ENCODE data around the gene MYG1.

MYG1 gene, protein sequence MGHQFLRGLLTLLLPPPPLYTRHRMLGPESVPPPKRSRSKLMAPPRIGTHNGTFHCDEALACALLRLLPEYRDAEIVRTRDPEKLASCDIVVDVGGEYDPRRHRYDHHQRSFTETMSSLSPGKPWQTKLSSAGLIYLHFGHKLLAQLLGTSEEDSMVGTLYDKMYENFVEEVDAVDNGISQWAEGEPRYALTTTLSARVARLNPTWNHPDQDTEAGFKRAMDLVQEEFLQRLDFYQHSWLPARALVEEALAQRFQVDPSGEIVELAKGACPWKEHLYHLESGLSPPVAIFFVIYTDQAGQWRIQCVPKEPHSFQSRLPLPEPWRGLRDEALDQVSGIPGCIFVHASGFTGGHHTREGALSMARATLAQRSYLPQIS

DNA sequence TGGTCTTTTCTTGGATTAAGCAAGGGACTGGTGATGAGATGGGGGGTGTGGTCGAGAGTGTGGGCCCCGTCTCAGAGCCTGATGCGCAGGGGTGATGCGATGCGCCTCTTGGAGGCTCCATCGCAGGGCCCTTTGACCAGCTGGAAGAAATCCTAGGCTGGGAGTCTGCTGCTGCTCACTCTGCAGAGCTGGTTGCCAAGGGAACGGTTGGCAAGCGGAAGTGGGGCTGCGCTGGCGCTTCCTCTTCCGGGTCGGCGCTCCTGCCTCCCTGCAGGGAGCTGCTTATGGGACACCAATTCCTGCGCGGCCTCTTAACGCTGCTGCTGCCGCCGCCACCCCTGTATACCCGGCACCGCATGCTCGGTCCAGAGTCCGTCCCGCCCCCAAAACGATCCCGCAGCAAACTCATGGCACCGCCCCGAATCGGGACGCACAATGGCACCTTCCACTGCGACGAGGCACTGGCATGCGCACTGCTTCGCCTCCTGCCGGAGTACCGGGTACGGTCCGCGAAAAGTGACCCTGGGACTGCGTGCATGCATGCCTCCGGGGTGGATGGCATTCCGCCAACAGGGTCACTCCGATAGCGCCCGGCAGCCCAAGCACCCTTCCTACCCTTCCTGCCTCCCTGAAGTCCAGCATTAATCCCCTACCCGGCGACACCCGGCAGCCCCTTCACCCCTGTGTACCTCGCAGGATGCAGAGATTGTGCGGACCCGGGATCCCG lies at the start of gene MYG1:
MYG1 (plus strand) TSS at position 242 of the 727 bp plus-strand sequence; CDS start at position 285, 43 bp downstream.
- peak; percentile 76 for DNase-seq

DNA sequence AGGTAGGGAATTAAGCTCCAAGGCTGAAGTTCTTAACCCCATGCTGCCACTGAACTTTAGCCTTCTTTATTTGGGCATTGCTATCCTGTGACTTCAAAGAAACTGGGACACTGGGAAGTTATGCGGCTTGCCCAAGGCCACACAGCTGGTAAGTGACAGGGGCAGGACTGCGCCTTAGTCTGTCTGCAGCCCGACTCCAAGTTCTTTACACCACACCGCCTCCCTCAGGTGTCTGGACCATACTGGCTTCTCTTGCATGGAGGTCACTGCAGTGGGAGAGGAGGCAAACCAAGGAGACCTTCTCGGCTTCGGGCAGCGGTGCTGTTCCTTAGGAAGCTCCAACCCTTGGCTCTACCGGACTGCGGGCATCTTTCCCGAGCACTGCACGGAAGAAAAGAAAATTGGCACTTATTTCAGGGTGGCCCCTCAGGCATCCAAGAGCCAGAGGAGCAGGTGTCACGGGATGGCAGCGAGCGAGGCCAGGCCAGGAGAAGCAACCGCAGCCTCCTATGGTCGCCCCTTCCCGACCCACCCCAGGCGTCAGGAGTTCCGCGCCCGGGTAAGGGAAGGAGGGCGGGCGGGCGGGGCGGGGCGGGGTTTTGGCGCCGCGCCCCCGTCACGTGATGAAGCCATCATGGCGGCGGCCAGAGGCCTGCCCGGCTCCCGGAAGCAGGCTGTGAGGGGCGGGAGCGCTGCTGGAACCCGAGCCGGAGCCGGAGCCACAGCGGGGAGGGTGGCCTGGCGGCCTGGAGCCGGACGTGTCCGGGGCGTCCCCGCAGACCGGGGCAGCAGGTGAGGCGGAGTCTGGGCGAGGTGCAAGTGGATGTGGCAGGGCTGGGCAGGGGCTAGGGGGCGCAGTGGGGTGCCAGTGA lies 47.8 kb upstream of the MYG1 start:
- peak; percentile 60 for DNase-seq

DNA sequence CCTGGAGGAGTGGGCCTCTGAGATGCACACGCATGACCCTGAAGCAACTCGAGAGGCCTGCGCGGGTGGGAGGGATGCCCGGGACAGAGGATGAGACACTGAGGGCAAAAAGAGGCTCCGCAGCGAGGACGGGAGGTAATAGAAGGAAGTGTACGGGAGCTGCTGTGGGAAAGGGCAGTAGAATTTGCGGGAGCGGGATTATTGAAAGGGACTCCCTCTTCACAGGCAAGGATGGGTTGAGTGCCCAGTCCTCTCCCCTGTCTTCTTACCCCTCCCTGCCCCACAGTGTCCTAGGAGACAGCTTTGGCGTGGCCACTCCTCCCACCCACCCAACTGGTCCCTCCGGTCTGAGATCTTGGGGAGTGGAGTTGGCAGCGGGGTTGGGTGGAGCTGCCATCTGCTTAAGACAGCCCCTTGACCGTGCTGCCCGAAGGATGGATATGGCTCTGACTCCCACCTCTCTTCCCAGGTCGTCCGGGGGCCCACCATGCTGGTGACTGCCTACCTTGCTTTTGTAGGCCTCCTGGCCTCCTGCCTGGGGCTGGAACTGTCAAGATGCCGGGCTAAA lies 47.1 kb upstream of the MYG1 start:
- no peak for DNase-seq

DNA sequence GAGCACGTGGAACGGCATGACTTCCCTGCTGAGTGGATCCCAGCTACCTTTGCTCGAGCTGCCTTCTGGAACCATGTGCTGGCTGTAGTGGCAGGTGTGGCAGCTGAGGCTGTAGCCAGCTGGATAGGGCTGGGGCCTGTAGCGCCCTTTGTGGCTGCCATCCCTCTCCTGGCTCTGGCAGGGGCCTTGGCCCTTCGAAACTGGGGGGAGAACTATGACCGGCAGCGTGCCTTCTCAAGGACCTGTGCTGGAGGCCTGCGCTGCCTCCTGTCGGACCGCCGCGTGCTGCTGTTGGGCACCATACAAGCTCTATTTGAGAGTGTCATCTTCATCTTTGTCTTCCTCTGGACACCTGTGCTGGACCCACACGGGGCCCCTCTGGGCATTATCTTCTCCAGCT lies 46.2 kb upstream of the MYG1 start:
- no peak for DNase-seq

DNA sequence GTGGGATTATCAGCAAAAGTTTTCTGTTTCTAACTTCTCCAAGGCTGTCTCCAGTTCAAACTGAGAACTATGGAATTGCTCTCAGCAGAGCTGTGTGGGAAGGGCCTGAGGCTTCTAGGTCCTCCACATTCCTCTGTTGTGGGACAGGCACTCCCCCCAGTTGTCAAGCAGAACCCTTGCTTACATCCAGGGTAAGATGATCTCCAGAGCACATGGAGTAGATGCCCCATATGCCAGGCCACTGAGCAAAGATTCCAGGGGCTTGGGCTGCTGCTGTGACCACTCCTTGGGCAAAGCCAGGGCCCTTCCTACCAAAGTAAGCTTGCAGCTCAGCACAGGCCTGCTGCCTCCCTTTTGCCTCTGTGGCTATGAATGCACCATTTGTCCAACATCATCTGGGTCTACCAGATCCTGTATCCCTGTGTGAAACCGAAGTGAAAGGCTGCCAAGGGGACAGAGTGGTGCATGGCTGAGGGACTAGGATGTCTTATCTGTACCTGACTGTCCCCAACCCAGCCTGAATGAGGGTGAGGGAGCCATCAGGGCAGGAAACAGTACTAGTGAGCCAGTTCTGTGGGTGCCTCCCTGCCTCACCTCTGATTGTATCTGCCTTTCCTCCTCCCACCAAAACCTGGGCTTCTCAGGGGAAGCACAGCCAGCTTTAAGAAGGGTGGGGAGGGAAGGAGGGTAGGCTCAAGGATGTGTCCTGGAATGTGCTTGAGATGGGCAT lies 44.5 kb upstream of the MYG1 start:
- no peak for DNase-seq

DNA sequence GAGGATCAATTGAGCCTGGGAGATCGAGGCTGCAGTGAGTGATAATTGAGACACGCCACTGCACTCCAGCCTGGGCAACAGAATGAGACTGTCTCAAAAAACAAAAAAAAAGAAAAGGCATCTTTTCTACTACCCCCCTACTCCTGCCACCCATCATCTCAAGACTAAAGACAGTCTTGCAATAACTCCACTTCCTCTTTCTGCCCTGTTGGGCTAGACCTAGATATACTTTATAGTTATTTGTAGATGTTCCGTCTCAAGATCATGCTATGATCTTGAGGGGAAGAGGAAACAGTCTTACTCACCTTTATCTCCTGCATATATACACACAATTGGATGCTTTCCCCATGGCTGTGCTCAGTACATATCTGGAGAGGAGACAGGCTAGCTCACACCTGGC lies 43.5 kb upstream of the MYG1 start:
- DNase-seq = no peak

DNA sequence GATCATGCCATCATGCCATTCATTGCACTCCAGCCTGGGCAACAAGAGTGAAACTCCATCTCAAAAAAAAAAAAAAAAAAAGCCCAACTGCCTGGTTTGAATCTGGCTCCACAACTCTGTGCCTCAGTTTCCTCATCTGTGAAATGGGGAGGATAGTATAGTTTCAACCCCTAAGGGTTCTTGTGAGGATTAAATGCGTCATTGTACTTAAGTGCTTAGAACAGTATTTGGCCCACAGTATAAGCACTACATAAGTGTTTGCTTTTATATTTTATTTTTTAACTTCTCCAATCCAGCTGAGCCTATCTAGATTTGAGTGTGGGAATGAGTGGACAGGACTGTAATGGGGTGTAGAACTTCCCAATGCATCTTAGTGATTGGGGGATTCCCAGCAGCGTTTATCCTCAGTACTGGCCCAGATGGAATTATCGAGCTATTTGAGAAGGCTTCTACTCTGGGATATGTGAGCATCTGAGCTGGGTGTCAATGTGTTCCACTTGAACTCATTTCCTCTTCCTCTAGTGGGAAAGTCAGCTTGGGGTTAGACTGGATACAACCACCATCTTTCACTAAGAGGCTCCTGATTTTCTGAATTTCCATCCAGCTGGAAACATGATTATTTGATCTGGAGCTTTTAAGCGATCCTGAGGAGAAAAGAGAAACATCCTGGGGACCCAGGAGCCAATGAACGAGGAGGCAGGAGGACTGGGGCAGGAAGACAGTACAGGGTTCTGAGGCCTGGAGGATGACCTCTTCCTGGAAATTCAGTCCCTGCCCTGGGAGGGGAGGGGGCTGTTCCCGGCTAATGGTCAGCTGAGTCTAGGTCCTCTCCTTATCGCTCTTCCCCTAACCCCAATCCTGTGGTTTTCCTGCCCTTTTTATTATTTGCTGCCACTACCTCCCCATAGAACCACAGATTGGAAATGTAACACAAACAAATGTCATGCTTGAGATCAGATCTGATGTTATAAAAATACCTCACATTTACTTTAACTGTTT lies 40.7 kb upstream of the MYG1 start:
- no peak for DNase-seq

DNA sequence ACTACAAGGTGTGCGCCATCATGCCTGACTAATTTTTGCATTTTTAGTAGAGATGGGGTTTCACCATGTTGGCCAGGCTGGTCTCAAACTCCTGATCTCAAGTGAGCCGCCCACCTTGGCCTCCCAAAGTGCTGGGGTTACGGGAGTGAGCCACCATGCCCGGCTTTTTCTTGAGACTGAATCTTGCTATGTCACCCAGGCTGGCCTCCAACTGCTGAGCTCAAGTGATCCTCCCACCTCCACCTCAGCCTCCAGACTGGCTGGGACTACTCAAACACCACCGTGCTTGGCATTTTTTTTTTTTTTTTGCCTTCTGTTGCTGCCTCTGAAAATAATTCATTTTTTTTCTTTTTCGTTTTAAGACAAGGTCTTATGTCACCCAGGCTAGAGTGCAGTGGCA lies 39.6 kb upstream of the MYG1 start:
- no peak for DNase-seq

DNA sequence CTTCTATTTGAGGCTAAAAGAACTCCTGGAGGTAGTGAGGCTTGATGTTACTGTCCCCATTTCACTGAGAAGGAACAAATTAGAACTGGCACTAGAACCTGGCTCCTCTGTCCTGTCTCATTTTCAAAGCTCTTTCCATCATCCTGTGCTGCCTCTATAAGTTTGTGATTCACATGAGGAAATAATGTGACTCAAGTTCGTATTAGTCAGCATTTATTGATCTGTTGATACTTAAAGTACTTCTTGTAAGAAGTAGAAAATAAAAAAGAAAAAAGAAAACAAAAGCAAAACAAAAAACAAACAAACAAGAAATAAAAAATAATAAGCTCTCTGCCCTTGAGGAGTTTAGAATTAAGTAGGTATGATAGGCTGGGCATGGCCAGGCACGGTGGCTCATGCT lies 33.7 kb upstream of the MYG1 start:
- DNase-seq = no peak

DNA sequence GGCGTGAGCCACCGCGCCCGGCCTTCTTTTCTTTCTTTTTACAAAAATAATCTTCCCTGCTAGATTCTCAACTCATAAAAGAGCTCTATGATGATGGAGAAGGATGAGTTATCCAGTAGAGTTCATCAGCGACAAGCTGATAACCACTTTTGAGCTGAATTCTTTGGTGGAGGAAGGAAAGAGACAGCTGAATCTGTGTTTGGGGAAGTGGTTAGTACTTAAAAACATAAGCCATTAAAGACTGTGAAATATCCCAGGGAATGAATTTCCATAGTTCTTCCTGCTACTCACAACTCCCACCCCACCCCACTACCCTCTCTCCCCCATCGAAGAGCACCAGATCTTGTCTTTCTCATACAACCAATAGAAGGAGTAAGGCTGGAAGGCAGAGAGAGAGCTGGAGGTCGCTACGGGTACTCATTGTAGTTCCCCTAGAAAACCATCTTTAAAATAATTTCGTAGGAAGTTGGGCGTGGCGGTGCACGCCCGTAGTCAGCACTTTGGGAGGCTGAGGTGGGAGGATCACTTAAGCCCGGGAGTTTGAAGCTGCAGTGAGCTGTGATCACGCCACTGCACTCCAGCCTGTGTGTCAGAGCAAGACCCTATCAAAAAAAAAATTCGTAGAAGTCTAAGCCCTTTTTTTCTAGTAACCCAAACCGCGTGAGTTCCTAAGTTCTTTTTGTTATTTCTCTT lies 32.0 kb upstream of the MYG1 start:
- no peak for DNase-seq

DNA sequence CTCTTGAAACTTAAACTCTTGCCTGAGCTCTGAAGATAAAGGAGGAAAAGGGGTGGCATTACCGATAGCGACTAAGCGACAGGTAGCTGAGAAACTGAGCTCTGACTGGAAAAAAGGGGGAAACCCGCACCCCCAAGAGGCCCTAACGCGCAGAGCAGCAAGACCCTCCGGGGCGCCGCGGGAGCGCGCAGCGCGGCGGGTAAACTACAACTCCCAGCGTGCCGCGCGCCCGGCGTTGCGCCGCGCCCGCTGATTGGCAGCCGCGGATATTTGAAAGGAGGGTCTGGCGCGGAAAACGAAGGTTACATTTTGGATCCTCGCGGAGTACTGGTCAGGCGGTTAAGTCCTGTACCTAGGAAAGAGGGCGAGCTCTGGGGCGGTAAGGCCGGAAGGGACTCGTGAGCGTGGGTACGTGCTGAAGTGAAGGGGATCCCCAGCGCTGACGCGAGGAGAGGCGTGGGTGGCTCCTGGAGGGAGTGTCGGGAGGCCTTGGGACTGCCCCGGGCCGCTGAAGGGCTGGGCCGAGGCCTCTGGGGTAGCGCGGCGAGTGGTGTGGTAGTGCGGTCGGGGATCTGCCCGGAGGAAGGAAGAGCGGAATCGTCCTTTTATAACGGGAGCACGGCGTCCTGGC lies 31.4 kb upstream of the MYG1 start, which contains the start of gene ESPL1:
ESPL1 (plus strand) TSS at position 301 of the 631 bp plus-strand sequence. CDS start 468 bp downstream, outside the sequence.
- peak; percentile 76 for DNase-seq

DNA sequence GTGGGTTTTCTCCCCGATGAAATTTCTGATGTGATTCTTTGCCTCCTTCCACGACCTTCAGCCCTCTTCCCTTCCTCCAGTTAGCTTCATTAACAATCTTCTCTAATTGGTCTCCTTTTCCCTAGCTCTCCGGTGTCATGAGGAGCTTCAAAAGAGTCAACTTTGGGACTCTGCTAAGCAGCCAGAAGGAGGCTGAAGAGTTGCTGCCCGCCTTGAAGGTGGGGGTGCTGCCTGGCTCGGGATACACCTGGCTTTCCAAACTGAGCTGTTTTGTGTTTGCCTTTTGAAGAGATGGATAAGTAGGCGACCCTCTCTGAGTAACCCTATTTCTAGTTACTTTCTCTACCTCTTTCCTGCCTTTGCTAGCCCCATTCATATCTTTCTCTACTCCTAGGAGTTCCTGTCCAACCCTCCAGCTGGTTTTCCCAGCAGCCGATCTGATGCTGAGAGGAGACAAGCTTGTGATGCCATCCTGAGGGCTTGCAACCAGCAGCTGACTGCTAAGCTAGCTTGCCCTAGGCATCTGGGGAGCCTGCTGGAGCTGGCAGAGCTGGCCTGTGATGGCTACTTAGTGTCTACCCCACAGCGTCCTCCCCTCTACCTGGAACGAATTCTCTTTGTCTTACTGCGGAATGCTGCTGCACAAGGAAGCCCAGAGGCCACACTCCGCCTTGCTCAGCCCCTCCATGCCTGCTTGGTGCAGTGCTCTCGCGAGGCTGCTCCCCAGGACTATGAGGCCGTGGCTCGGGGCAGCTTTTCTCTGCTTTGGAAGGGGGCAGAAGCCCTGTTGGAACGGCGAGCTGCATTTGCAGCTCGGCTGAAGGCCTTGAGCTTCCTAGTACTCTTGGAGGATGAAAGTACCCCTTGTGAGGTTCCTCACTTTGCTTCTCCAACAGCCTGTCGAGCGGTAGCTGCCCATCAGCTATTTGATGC lies 30.6 kb upstream of the MYG1 start:
- no peak for DNase-seq

DNA sequence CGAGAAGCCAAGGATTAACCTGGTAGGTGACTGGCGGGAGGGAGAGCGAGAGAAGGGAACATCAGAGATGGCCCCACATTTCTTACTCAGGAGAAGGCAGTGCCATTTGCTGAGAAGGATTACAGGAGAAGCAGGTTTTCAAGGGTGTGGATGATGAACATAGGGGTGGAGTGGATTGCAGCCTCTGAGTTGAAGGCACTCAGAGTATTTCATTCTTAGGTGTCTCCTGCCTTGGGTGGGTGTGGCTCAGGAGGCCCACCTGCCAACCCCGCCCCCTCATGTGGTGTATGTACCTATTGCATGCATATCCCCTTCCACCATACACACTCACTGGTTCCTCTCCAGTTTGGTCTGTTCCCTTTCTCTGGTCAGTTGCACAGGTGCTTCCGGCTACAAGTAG lies 25.1 kb upstream of the MYG1 start:
- DNase-seq = no peak

DNA sequence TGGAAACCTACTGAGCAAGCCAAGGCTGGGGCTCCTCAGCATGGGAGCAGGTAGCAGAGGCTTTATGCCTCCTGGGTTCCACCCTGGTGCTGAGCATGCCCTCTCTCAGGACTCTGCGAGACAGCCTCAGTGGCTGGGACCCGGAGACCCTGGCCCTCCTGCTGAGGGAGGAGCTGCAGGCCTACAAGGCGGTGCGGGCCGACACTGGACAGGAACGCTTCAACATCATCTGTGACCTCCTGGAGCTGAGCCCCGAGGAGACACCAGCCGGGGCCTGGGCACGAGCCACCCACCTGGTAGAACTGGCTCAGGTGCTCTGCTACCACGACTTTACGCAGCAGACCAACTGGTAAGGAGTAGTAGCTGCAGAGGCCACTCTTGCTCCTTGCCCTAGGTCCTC lies 23.0 kb upstream of the MYG1 start:
- no peak for DNase-seq

DNA sequence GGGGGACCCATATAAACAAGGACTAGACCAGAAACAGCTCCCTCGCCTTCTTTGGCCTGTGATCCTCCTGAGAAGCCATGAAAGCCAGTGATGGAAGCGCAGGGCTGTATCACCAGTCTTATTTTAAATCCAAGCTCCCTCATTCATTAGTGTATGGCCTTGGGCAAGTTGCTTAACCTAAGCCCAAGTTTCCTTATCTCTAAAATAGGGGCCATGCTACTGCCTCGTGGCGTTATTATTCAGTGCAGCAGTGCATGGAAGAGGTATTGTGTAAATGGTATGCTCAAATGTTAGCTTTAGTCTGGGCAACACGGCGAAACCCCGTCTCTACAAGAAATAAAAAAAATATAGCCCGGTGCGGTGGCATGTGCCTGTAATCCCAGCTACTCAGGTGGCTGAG lies 21.5 kb upstream of the MYG1 start:
- no peak for DNase-seq

DNA sequence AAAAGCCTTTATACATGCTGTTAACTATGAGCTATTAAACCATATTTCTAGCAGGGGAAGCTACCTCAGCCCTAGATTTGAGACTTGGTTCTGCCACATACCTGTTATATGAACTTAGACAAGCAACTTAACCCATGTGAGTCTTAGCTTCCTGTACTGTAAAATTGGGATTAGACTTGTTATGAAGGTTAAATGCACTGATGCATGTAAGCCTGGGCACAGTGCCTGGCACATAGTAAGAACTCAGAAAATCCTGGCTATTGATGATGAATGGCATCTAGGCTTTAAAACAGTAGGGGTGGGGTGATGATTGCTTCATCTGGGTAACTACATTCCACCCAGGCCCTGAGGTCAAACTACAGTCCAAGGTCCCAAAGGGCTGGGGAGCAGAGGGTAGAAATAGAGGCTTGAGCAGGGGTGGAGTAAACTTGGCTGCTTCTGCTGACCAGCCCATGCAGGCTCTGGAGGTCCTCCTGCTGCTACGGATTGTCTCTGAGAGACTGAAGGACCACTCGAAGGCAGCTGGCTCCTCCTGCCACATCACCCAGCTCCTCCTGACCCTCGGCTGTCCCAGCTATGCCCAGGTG lies 20.1 kb upstream of the MYG1 start:
- DNase-seq = no peak

DNA sequence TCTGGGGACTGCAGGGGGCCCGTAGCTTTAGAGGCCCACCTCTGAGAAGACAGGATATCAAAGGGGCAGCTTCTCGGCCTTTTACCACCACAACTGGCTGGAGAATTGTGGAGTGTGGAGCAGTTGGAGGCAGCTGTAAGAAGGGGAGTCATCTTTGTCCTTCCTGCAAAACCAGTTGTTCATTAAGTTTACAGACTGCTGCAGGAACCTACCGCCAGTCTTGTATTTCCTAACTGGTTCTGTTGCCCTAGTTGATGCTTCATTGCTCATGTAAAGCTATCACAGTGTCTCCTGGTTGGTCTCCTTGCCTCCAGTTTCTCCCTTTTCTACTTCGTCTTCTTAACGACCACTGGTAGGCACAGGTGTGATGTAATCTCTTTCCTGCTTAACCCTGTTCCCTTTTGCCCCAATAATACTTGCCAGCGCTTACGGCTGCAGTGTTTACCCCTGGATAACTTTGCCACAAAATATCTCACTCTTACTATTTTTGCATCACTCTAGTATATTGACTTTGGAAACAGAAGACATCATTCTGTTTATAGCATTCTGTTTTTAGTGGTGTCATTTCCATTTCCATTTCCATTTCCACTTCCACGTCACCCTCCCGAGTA lies 19.5 kb upstream of the MYG1 start:
- no peak for DNase-seq

DNA sequence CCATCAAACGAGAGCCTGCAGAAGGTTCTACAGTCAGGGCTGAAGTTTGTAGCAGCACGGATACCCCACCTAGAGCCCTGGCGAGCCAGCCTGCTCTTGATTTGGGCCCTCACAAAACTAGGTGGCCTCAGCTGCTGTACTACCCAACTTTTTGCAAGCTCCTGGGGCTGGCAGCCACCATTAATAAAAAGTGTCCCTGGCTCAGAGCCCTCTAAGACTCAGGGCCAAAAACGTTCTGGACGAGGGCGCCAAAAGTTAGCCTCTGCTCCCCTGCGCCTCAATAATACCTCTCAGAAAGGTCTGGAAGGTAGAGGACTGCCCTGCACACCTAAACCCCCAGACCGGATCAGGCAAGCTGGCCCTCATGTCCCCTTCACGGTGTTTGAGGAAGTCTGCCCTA lies 13.0 kb upstream of the MYG1 start:
- DNase-seq = no peak

All from activated gamma-delta T cell treated with Interleukin-2 at 50 U/mL for 16 hours (primary cell).